Measurements from ENCODE around the gene MRGPRF.
"Not testable (repeated sequence)": the region's sequence is repeated elsewhere in the genome, so short reads cannot be mapped to it uniquely, and the experiment has no call there.

The MRGPRF gene

DNA sequence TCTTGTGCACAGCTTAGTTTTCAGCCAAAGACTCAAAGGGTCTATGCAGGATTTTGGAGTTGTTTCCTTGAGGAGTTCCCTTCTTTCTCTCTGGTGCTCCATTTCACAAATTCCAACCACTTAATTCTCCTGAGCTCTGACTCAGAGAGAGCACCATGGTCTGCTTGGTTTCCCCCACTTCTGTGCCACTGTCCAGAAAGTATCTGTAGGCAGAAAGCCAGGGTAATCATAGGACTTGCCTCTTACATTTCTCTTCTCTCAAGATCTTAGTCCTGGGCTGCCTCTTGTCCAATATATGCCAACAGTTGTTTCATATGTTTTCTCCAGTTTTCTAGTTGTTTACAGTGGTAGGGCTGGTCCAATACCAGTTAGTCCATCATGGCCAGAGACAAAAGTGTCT, 25.8 kb downstream of the MRGPRF start:
- no peak for DNase-seq (ENCODE audit: low spot score)

DNA sequence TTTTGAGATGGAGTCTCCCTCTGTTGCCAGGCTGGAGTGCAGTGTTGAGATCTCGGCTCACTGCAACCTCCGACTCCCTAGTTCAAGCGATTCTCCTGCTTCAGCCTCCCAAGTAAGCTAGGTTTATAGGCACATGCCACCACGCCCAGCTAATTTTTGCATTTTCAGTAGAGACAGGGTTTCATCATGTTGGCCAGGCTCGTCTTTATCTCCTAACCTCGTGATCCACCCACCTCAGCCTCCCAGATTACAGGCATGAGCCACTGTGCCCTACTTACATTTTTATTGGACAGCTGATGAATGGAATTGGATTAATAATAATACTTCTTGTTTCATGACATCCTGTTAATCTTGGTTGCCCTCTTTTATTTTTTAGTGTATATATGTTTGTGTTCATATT, 29.2 kb downstream of the MRGPRF start:
- no peak for DNase-seq (ENCODE audit: low spot score)

DNA sequence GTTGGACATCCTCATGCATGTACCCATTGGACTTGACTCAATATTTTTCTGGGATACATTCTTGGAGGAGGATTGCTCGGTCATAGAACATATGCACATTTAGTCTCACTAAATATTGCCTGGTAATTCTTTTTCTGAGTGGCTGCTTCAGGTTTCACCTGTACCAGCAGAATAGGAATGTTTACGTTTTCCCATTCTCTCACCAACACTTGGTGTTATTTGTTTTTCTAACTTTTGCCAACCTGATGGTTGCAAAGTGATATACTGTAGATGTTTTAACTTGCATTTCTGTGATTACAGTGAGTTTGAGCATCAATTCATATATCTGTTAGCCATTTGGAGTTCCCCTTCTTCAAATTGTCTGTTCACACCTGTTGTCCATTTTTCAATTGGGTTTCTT, 30.9 kb downstream of the MRGPRF start:
- no peak for DNase-seq (ENCODE audit: low spot score)

DNA sequence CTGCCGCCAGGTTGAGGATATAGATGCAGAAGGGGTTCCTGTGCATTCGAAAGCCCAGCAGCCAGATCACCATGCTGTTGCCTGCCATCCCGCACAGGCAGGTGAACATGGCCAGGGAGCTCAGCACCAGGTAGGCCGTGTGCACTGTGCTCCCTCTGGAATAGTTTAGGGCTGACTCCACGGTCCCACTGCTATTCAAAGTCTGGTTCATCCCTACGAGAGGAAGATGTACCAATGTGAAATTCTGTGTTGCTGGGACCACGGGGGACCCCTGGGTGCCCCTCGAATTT, 32.3 kb downstream of the MRGPRF start, which contains the start of gene MRGPRD:
Gene MRGPRD, minus strand, starts transcription at position 211 of the 290 bp plus-strand sequence. Its CDS starts 0 bp downstream, at position 211.
- no peak for DNase-seq (ENCODE audit: low spot score)

DNA sequence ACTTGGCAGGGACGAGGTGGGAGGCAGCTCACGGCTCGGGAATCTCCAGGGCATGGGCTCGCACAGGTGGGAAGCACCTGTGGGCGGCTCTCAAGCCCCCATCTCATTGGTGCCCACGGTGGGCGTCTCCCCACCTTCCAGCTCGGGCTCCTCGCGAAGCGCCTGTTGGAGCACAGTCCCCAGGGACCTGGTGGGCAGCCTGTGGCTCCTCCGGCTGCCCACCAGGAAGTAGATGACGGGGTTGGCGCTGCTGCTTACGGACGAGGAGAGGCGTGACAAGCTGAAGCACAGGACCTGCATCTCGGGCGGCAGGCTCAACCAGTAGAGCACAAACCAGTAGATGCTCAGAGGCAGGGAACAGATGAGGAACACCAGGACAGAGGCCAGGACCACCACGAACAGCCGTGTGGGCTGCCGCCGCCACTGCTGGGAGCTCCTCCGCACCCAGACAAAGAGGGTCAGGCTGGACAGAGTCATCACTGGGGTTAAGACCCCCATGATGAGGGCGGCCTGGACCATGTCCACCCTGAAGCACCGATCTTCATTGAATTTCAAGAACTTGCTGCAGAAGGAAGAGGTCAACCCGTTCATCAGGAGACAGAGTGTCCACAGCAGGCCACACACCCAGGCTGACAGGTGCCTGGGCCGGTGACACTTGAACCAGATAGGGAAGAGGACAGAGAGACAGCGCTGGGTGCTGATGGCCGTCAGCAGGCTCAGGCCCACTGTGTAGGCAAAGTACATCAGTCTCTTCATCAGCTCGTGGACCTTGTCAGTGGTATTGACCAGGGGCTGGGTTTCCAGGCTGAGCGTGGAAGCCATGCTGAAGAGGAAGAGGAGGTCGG, 32.9 kb downstream of the MRGPRF start:
- no peak for DNase-seq (ENCODE audit: low spot score)

DNA sequence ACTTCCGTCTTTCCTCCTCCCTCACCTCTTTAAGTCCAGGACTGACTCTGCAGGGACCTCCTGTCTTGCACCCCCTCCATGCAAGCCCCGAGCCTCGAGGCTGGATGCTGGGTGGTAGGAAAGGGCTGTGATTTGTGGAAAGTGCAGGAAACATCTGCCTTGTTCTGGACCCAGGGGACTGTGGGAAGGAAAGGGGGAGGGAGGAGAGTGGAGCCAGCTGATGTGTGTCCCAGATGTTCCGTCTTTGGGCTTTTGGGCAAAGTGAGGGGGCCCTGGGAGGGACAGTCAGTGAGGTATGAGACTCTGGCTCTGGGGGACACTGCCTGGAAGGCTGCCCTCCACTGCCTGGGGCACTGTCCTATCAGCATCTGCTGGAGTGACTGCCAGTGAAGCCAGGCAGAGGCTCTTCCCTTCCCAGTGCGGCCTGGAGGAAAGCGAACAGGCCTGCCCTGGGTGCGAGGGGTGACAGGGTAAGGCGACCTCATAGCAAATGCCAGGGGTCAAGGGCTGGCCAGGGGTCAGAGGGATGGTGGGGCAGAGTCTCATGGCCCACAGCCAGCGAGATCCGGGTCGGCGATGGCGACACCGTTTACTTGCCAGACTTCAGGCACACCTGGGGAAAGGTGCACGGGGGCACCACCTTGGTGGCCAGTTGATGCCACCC, 34.0 kb downstream of the MRGPRF start:
- no peak for DNase-seq (ENCODE audit: low spot score)

DNA sequence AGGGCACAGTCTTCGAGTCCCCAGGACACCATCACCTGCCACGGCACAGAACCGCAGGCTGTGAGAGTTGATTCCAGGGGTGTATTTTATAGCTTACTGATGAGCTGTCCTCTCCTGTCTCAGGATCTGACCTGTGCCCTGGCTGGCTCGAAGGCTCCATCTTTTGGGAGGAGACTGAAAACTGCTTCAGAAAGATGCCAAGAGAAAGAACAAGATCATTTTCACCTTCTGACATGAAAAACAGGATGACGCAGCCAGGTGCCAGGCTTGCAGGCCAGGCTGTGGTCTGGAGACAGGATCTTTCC, 34.5 kb downstream of the MRGPRF start:
- no peak for DNase-seq (ENCODE audit: low spot score)

DNA sequence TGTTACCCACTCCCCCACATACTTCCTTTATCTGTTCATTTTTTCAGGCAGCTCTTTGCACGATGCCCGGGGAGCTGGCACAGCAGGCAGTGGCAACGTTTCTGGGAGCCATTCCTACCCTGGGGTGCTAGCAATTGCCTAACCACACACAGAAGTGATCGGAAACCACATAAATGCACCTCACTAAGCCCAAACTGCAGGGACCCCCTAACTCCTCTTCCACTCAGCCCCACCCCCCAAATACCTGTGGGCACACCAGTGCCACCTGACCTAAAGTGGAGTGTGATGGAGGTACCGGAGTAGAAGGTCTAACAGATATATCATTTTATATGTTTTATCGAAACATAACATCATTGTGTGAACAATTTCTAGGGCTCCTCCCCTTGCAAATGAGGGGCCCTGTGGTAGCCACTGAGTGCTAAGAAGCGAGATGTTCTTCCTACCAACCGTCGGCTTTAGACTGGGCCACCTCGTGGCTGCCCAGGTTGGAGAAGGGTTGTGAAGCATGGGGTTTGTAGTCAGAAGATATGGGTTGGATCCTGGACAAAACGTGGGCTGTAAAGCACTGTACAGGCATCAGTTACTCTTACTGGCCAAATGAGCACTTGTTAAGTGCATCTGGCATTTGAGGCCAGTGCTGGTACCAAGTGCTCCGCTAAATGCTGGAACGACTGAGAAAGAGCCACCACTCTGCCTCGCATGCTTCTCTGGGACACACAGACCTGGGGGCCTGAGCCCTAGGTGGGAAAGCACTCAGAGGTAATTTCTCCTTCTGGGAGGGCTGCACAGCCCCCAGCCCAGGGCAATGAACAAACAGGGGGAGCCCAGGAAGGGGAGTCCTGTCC, 35.0 kb downstream of the MRGPRF start:
- DNase-seq (ENCODE audit: low spot score): no peak

DNA sequence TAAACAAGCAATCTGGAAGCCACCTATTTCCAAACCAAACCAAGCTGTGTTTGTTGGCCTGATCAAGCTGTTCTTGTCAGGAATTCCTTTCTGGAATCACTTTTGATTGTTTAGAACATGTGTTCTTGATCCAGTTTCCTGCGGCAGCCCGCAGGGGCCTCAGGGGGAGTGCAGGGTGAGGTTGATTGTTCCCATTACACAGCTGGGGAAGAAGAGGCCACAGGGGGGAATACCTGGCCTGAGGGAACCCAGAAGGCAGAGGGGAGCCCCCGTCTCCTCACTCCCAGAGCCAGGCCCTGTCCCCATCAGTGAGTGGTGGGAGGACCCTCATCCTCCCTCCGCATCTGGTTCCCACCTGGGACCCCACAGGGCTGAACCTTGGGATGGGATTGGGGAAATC, 36.5 kb downstream of the MRGPRF start:
- DNase-seq (ENCODE audit: low spot score): no peak

DNA sequence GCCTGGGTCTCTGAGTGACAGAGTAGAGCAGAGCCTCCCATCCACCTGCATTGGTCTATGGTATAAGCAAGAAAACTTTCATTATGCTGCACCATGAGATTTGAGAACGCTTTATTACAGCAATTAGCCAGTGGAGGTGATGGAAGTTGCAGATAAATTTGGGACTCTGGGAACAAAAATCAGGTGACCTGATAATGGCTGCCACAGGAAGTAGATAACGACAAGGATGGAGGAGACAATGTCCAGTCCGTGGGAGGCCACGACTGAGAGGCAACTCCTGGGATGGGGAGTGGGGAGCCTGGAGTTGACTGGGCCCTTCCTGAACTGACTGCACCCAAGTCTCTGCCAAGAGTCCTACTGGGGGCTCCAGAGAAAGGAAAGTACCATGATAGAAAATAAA, 37.0 kb downstream of the MRGPRF start:
- DNase-seq (ENCODE audit: low spot score): no peak

DNA sequence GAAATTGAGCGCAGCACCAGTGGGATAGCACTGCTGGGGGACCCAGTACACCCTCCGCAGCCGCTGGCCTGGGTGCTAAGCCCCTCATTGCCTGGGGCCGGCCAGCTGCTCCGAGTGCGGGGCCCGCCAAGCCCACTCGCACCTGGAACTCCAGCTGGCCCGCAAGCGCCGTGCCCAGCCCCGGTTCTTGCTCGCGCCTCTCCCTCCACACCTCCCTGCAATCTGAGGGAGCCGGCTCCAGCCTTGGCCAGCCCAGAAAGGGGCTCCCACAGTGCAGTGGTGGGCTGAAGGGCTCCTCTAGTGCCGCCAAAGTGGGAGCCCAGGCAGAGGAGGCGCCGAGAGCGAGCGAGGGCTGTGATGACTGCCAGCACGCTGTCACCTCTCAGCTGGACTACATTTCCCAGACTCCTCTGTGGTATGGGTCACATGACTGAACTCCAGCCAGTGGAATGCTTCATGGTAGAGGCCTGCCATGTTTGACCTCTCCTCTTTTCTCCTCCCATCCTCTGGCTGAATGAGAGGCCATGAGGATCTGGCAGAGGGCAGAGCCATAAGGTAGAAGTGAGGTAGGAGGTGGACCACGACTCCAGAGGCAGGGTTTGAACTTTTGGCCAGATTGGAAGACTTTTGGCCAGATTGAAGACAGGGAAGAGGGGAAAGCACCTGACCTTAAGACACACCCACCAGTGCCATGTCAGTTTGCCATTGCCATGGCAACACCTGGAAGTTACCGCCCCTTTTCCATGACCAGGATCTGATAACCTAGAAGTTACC, 38.4 kb downstream of the MRGPRF start:
- no peak for DNase-seq (ENCODE audit: low spot score)

DNA sequence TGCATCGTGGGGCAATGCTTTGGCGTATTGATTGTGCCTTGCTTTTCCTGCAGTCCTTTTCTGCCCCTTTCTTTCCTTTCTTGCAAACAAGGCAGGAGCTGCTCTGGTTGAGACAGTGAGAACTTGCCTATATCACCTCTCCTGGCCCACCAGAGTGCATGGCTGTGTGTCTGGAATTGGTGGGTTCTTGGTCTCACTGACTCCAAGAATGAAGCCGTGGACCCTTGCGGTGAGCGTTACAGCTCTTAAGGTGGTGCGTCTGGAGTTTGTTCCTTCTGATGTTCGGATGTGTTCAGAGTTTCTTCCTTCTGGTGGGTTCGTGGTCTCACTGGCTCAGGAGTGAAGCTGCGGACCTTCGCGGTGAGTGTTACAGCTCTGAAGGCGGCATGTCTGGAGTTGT, 39.3 kb downstream of the MRGPRF start:
- not testable (repeated sequence) for DNase-seq (ENCODE audit: low spot score)

DNA sequence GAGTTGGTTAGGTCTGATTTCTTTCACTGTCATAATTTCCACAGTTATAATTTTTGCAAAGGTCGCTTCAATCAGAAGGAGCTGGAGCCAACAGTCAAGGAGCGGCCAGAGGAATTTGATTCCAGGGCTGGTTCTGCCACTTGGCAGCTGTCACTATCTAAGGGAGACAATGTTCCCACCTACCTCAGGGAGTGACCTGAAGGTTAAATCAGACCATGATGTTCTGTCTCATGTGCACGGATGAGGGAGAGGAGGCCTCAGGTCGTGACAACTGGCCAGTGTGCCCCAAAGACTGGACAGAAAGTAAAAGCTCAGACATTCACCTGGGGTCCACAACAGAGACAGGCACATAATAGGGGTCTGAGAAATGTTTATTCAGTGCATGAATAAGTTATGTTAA, 39.8 kb downstream of the MRGPRF start:
- DNase-seq (ENCODE audit: low spot score): no peak

DNA sequence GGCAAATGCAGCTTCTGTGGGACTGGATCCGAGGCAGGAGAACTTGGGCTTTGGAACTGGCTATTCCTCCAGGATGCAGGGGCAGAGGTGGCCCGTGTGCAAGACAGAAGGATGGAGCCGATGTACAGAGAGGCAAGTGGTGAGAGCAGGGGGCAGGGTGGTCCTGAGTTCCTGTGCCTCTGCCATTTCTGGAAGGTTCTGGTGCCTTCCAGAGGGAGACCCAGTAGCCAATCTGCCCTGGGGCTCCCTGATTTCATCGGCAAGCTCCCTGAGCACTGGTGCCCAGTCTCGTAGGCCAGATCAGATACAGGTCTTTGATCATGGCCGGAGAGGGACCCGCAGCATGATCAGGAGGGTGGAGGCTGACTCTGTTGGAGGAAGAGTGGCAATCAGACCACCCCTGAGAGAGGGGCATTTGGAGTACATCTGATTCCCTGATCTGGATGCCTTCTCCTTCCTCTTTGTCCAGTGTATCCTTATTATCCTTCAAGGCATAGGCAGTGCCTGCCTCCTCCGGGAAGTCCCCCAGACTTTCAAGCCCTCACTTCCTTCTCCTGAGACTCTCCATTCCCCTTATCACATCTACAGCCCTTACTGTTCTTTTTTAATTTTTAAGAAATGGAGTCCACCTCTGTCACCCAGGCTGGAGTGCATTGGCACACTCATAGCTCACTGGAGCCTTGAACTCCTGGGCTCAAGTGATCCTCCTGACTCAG, 42.0 kb downstream of the MRGPRF start:
- no peak for DNase-seq (ENCODE audit: low spot score)

DNA sequence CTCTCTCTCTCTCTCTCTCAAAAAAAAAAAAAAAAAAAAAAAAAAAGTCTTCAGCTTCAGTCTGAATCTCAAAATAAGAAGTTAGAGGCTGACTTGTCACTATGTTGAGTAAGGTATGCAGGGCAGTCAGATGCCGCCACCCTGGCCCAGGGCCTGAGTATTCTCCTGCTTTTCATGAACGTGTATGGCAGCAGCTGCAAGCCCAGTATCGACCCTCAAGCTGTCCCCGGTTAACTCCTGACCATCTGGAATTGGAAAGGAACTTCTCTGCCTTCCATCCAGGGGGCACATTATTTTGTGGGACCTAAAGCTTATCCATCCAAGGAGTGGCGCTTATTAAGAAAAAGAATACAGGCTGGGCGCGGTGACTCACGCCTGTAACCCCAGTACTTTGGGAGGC, 43.7 kb downstream of the MRGPRF start:
- DNase-seq (ENCODE audit: low spot score): no peak

DNA sequence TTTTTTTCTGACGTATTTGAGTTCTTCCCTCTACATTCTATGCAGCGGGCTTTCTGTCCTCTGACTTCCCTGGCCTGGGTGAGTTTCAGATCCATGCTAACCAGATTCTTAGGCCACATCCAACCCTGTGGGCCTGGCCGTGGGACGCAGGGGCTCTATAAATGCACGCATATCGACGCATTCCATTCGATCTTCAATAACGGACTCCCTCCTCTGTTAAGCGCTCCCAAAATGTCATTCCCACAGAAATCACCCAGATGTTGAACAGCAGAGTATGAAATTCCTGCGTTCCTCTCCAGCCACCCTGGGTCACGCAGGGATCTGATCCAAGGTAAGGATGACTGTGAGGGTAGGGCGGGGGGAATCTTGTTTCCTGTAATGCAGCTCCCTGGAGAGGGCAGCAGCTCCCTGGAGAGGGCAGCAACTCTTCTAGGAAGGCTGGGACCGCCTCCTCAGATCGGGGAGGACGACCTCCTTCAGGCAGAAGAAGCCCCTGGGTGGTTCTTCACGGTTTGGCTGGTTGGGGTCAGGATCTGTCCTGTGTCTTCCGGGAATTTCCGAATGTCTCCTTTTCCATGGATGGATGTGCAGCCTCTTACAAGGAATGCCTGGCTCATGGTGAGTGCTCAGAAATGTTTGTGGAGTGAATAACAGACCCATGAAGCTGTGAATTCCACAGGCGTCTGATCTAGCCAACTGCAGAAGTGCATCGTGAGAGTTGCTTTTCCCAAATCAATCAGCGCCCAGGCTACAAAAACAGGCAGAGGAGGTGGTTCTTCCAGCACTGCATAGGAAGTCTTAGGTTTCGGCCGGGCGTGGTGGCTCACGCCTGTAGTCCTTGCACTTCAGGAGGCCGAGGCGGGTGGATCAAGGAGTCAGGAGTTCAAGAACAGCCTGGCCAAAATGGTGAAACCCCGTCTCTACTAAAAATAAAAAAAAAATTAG, 44.5 kb downstream of the MRGPRF start:
- DNase-seq (ENCODE audit: low spot score): no peak

DNA sequence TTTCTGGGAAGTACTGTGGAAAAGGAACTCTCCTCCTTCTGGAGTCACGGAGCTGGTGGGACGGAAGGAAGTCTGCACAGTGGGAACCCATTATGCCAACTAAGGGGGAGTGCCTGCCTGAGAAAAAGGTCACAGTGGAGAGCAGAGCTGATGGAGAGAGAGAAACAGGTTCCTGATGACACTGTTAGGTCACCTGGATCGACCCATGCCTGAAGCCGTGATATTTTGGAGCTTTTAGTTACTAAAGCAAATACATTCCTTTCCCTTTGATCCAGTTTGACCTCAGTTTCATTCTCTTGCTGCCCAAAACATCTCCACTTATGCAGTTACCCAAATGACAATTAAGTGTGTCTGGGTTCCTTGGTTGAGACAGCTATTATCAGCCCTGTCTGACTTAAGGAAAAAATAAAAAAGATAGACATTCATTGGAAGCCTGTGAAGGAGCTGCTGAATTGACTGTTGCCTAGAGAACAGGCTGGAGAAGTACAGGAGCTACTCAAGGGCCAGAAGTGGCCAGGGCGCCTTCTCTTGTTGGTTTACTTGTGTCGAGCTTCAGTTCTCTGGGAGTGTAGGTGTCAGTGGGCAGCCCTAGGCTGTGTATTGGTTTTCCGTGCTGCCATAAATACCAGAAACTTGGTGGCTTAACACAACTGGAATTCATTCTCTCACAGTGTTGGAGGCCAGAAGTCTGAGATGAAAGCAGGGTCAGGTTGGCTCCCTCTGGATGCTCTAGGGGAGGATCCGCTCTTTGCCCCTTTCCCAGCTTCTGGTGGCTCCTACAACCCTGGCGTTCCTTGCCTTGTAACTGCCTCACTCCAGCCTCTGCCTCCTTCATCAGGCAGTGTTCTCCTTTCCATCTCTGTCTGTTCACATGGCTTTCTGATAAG, 45.9 kb downstream of the MRGPRF start:
- DNase-seq (ENCODE audit: low spot score): no peak

DNA sequence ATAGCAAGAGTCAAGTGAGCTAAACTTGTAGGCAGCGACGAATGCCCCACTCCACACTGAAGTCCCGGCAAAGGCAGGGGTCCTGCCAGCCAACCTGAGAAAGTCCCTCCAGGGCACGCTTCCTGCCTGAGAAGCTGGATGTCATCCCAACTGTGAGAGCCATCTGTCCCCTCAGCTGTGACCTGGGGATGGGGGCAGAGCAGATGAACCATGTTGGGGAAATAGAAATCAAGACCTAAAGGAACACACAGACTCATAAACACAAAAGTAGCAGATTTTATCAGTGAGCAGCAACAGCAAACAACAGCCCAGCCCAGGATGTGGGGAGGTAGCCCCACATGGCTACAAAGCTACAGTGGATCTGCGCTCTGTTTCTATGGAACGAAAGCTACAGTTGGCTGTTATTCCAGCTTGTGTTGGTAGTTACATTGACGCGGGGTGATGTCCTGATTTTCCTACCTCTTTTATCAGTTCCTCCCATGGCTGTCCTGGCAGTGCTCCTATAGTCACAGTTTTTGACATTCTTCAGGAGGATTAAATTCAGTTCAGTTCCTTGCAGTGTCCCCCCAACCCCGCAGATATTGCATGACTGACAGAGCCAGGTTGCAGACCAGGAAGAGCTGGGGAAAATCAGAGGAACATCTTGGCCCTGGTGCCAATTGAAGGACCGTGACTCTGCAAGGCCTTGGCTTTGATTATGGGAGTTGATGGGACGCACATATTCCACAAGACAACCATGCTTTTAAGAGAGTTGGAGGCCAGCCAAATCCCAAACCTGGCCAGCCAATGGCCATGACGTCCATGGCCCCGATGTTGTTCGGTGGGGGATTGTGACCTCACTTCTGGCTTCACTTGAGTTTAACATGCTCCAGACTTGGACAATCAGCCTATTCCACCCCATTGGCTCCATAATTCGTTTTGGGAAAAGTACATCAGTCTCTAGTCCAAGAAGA, 46.9 kb downstream of the MRGPRF start:
- DNase-seq (ENCODE audit: low spot score): no peak
